ENCODE results near the gene ASCC1. TPM values are rescaled to one million over a fixed set of nuclear protein-coding genes. Genes with fewer than 3 reads are reported as not detected.

The ASCC1 gene
- total RNA-seq, 4 donors from 2014 or later: 18.7 to 28.4 (median 24.7) TPM

DNA sequence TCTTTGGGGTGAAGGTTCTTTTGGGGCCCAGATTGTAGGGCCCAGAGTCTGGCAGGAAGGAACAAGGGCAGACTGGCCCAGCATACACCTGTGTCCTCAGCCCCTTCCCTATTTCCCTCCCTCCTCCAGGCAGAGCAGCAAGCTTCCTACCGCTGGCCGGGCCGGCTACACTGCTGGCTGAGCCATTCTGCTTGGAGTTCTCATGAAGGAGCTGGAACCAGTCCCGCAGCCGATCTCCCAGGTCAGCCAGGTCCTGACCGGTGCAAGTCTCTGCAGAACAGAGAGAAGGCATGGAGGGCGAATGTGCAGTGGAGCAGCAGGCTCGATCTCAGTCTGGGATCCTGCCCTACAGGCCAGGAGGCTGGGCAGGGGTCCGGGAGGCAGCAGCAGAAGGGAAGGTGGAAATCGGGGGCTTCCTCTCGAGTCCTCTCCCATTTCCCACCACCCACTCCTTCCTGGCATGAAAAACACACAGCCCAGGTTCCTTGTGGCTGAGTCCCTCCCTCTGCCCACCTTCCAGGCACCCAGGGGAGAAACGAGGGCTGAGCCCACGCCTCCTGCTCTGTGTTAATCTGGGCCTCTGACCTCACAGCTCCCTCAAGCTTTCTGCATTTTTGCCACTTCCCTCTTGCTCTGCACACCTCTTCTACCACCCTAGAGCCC, 148.5 kb downstream of the ASCC1 start:
- WGBS, 2 donors: 71 to 78% methylated on average over 10 to 12 of the region's 13 CpGs
- TF ChIP-seq POLR2A (IDR thresholded peaks at IDR 0.05): no peak
- TF ChIP-seq, protein P1, sequence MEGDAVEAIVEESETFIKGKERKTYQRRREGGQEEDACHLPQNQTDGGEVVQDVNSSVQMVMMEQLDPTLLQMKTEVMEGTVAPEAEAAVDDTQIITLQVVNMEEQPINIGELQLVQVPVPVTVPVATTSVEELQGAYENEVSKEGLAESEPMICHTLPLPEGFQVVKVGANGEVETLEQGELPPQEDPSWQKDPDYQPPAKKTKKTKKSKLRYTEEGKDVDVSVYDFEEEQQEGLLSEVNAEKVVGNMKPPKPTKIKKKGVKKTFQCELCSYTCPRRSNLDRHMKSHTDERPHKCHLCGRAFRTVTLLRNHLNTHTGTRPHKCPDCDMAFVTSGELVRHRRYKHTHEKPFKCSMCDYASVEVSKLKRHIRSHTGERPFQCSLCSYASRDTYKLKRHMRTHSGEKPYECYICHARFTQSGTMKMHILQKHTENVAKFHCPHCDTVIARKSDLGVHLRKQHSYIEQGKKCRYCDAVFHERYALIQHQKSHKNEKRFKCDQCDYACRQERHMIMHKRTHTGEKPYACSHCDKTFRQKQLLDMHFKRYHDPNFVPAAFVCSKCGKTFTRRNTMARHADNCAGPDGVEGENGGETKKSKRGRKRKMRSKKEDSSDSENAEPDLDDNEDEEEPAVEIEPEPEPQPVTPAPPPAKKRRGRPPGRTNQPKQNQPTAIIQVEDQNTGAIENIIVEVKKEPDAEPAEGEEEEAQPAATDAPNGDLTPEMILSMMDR (IDR thresholded peaks at IDR 0.05): no peak
- intact Hi-C loops (cut with DNase I): no loop called here

DNA sequence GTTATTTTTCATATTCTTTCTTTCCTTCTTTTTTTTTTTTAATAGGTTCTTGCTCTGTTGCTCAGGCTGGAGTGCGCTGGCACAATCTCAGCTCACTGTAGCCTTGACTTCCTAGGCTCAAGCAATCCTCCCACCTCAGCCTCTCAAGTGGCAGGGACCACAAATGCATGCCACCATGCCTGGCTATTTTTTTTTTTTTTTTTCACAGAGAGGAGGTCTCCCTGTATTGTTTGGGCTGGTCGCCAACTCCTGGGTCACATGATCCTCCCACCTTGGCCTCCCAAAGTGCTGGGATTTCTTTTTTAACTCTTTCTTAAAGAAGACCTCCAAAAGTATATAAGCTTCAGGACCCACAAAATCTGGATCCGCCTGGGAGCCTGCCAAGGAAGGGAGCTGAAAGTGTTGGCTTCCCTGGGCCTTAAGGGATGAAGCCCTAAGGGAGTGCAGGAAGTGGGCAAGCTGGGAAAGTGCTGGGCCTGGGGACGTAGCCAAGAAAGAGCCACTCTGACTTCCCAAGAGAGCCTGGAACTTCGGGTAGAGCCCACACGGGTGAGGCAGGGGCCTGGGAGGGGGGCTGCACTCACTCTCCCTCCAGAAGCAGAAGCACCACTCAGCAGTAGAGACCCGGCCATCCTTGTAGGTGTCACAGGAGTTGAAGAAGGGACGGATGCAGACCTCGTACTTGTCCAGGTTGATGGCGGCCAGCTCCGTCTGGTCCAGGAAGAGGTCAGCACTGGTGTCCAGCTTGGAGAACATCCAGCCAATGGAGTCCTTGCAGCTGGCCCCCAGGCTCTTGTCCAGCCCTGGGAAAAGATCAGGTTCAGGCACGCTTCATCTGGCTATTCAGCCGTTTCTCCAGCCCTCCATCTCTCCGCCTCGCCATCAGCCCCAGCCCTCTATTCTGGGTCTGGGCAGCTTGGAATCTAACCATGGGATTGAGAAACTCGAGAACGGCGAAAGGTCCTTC, 149.5 kb downstream of the ASCC1 start:
- no peaks in the 10 kb centered on the region for H3K27me3 ChIP-seq
- no peak overlapping the region for H3K27ac ChIP-seq
- H3K4me3 ChIP-seq: no peak overlapping the region
- no peak for DNase-seq
- peaks cover 0 to 9% (median 0%) of the 10 kb centered on the region in 3 donors for H3K4me1 ChIP-seq
- TF ChIP-seq, protein P1 (IDR thresholded peaks at IDR 0.05): no peak
- no peak for TF ChIP-seq POLR2A (IDR thresholded peaks at IDR 0.05)
- intact Hi-C loops (cut with DNase I): no loop called here
- no peaks in the 10 kb centered on the region for H3K36me3 ChIP-seq
- H3K9me3 ChIP-seq: no peaks in the 10 kb centered on the region
- 76 to 78% methylated on average over 13 to 18 of the region's 18 CpGs for WGBS, 2 donors

More for the DNA sequence above, 148.5 kb downstream of the ASCC1 start:
- no peaks in the 10 kb centered on the region for H3K9me3 ChIP-seq
- H3K4me3 ChIP-seq: no peak overlapping the region
- no peaks in the 10 kb centered on the region for H3K27me3 ChIP-seq
- H3K36me3 ChIP-seq: no peaks in the 10 kb centered on the region
- H3K27ac ChIP-seq: no peak overlapping the region
- DNase-seq: no peak
- H3K4me1 ChIP-seq: peaks cover 0 to 9% (median 0%) of the 10 kb centered on the region in 3 donors

DNA sequence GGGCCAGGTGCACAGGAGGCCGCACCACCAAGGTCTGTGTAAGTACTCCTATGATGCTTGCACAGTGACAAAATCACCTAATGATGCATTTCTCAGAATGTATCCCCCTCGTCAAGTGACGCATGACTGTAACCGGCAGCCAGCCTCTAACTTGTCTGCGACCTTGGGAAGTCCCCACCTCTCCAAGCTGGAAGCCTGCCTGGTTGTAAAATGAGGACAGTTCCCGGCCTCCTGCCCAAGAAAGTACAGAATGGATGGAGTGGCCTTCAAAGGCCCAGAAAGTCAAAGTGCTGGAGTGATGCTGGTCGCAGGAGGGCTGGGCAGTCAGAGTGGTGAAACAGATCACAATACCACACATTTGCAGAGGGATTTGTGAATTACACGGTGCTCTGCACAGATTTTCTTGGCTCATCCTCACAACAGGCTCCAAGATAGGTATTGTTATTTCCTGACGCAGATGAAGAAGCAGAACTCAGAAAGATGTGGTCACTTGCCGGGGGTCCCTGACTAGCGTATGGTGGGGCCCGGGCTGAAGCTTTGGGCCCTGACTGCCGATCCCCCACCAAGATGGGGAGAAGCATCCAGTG, 150.5 kb downstream of the ASCC1 start:
- Histone ChIP-seq H3K27ac (no peak overlapping the region), H3K4me1 (peaks cover 0 to 9% (median 0%) of the 10 kb centered on the region in 3 donors), H3K36me3 (no peaks in the 10 kb centered on the region), H3K4me3 (no peak overlapping the region), H3K27me3 (peaks cover 0 to 3% (median 0%) of the 10 kb centered on the region in 4 donors), H3K9me3 (no peaks in the 10 kb centered on the region)
- no peak for DNase-seq
- intact Hi-C loops (cut with DNase I): no loop called here
- TF ChIP-seq, protein P1 (IDR thresholded peaks at IDR 0.05): no peak
- no peak for TF ChIP-seq POLR2A (IDR thresholded peaks at IDR 0.05)
- 81 to 82% methylated on average over 7 to 10 of the region's 13 CpGs for WGBS, 2 donors

DNA sequence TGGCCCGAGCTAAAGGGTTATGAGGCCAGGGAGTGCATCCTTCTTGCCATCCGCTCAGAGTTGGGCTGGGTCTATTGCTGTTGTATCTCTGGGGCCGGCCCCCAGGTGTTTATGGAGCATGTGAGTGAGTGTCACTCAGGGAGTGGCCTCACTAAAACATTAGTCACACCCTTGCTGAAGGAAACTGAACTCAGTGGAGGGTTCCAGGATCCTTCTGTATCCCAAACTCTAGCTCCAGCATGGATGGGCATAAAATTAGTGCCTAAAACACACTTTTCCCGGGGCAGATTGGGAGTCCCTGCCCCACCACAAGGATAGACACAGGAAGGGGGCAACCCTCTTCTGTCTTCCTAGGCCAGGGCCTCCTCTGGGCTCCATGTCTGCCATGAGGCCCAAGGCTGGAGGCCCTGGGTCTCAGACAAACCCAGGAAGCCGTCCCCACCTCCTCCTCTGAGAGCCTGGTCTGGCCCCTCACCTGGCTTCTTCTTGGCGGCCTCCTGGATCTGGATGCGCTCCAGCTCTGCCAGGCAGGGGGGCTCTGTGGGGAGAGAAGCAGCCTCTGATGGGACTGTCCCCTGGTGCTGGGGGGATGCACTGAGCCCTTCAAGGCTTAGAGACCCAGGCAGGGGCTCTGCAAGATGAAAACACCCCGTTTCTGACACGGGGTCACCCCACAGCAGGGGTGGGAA, 152.2 kb downstream of the ASCC1 start:
- H3K36me3 ChIP-seq: no peaks in the 10 kb centered on the region
- no peaks in the 10 kb centered on the region for H3K9me3 ChIP-seq
- no peak for DNase-seq
- WGBS, 2 donors: 86% methylated on average over 2 of the region's 9 CpGs; no CpG with 5 or more reads in 1 of the 2 donors
- H3K27me3 ChIP-seq: peaks cover 0 to 16% (median 0%) of the 10 kb centered on the region in 4 donors
- TF ChIP-seq, protein P1 (IDR thresholded peaks at IDR 0.05): no peak
- TF ChIP-seq POLR2A (IDR thresholded peaks at IDR 0.05): no peak
- H3K4me1 ChIP-seq: peaks cover 0 to 9% (median 0%) of the 10 kb centered on the region in 3 donors
- intact Hi-C loops (cut with DNase I): no loop called here
- H3K27ac ChIP-seq: no peak overlapping the region
- no peak overlapping the region for H3K4me3 ChIP-seq
